HTR-8/SVneo (cell line): ENCODE measurements around the gene TOP1.

Experiments used
- DNase-seq: peaks from one replicate; pipeline ENCODE4 v3.0.0; 2011; ENCODE audit warnings: low spot score, mixed read lengths; ENCODE audit not compliant: insufficient read length
- FAIRE-seq: peaks from 2 replicates; lab custom pipeline; 2011; peaks lifted over from hg19 to GRCh38; lab: Jason Lieb, UNC

The TOP1 gene

DNA sequence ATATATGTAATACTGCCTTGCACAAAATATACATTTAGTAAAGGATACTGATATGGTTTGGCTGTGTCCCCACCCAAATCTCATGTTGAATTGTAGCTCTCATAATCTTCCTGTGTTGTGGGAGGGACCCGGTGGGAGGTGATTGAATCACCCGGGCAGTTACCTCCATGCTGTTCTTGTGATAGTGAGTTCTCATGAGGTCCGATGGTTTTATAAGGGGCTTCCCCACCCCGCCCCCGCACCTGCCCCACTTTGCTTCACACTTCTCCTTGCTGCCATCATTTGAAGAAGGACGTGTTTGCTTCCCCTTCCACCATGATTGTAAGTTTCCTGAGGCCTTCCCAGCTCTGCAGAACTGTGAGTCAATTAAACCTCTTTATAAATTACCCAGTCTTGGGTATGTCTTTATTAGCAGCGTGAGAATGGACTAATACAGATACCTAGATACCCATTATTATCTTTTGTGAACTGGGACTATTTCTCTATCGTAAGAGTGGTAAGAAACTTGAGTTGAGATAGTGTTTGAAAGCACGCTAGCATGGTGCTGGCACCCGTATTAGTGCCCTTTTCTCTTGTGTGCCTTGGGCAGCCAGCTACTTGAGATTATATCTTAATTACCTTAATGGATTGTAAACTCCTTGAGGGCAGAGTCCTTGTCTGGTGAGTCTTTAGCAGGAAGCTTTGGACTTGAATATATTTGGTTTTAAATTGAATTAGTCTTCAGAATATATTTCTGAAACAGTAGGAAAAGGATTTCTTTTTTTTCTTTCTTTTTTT, 25.6 kb downstream of the TOP1 start:
- no peak for DNase-seq
- no peak for FAIRE-seq

- DNase-seq, result no peak
- no peak for FAIRE-seq
Measured at GRCh38 chr20:41054847-41055230, 26.2 kb downstream of the TOP1 start.

- FAIRE-seq (no peak), DNase-seq (no peak)
Measured at GRCh38 chr20:41055679-41056078, 27.1 kb downstream of the TOP1 start.

DNA sequence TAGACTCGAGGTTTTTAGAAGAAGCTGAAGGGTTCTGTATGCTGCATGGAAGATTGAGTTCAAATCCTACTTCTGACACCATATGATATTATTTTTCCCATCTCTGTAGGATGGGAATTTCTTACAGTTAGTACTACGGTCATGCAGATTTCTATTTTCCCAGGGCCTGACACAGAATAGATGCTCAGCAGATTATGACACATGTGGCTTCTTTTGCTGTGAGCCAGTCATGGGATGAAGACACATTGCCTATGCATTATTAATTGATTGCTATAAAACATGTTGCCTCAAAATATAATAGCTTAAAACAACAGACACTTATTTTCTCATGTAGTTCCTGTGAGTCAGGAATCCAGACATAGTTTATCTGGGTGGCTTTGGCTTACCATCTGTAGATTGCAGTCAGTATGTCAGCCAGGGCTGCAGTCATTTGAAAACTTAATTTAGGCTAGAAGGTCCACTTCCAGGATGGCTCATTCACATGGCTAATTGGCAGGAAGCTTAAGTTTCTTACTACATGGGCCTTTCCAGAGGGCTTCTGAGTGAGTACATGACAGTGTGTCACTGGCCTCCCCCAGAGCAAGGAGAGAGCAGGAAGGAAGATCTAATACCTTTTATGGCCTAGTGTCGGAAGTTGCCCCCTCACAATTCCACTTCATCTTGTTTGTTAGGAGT, 29.5 kb downstream of the TOP1 start:
- FAIRE-seq, result peak; percentile 93
- DNase-seq, result peak; percentile 83

- no peak for DNase-seq
- no peak for FAIRE-seq
Measured at GRCh38 chr20:41058674-41059635, 30.3 kb downstream of the TOP1 start.

DNA sequence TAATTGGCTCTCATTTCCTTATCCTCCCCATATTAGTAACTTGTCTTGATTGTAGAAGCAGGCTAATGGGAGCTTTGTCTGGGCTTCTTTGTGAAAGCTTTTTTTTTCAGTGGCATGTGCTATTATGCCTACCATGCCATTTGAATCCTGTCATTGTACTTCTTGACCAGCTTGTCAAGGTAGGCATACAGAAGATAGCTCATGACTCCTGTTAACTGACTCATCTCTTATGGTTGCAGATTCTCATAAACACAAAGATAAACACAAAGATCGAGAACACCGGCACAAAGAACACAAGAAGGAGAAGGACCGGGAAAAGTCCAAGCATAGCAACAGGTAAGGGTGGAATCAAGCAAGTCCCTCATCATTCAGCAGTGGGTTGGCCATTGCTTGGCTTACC, 32.5 kb downstream of the TOP1 start:
- FAIRE-seq (no peak), DNase-seq (no peak)

GRCh38 chr20:41063442-41063841, 34.8 kb downstream of the TOP1 start:
- FAIRE-seq (no peak), DNase-seq (no peak)

DNA sequence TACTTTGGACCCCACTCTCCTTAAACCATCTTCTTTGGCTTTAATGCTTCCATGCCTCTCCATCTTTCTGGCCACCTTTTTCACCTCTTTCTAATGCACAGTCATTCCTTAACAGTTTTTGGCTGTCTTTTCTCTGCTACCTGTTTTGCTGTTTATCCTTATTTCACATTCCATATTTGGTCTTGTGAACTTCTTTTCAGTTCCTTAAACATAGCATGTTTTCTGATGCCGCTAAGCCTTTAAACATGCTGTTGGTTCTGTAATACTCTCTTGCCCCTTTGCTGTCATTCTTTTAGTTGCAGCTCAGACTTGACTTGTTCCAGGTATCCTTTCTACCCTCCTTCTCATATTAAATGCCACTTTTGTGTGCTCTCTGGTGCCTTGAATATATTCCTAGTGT, 35.8 kb downstream of the TOP1 start:
- no peak for FAIRE-seq
- no peak for DNase-seq

DNA sequence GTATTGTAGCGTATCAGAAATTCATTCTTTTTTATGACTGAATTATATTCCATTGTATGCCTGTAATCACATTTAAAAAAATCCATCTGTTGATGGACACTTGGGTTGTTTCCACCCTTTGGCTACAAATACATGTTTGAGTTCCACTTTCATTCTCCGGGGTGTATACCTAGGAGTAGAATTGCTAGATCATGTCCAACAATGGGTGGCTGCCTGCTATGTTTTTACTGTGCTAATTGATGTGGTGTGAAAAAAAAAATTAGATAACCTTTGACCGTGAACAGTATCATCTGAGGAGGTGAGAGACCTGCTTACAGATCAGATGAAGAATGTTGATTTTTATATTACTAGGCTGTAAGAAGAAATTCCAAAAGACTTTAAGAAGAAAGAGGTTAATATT, 37.1 kb downstream of the TOP1 start:
- FAIRE-seq (no peak), DNase-seq (no peak)

- FAIRE-seq (no peak), DNase-seq (no peak)
Measured at GRCh38 chr20:41068806-41069205, 40.2 kb downstream of the TOP1 start.

GRCh38 chr20:41072190-41072863, 43.7 kb downstream of the TOP1 start:
- no peak for FAIRE-seq
- peak; percentile 75 for DNase-seq

DNA sequence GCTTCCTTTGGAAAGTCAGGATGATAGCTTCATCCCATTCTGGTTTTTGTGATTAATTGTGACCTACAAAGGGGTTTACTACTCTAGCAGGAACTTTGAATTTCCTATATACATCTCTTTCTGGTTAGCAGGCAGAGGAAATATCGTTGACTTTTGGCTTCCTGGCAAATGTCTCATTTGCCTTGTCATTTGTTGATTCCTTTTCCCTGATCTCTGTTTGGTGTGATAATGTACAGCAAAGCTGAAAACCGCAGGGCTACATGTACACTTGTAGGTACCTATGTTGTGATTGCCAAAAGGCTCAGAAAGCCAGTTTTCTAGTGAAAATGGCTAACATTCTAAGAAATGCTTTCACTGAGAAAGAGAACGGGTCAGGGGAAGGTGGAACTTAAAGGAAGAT, 44.3 kb downstream of the TOP1 start:
- FAIRE-seq (no peak), DNase-seq (no peak)

- DNase-seq, result no peak
- FAIRE-seq, result no peak
Measured at GRCh38 chr20:41074441-41074840, 45.8 kb downstream of the TOP1 start.

- DNase-seq (no peak), FAIRE-seq (no peak)
Measured at GRCh38 chr20:41076776-41077175, 48.2 kb downstream of the TOP1 start.

GRCh38 chr20:41078329-41078728, 49.7 kb downstream of the TOP1 start:
- FAIRE-seq (peak; percentile 69), DNase-seq (peak; percentile 91)

- FAIRE-seq (no peak), DNase-seq (no peak)
Measured at GRCh38 chr20:41079066-41079465, 50.4 kb downstream of the TOP1 start.

DNA sequence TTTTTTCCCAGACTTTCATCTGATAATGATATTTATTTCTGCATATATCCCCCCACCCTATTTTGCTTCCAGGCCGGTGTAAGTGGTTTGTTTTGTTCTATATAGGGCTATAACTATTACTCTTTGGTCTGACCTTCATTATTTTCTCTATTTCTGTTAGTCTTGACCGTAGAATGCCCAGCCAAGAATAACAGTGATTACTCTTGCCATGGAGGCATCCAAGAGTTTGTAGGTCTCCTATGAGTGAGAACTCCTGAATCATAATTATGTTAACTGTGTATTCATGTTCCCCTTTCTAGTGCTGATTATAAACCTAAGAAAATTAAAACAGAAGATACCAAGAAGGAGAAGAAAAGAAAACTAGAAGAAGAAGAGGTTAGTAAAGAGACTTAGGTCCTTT, 52.2 kb downstream of the TOP1 start:
- DNase-seq (no peak), FAIRE-seq (no peak)

GRCh38 chr20:41081276-41081814, 52.7 kb downstream of the TOP1 start:
- no peak for FAIRE-seq

DNA sequence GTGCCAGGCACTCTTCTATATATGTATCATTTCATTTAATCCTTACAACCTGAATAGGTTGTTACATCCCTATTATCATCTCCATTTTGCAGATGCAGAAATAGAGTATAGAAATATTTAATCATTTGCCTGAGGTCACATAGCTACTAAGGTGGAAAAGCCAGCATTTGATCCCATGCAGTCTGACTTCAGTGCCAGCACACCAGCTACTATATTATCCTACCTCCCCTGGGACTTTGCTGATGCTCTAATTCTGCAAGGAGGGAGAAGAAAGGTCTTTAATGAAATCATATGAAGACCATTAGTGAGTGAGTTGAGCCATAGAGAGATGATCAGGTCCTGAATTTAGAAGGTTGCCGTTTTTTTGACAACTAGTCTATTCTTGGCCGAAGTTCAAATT, 53.7 kb downstream of the TOP1 start:
- FAIRE-seq, result no peak
- DNase-seq, result no peak

More at GRCh38 chr20:41081276-41081814, 52.7 kb downstream of the TOP1 start:
- DNase-seq, result no peak

DNA sequence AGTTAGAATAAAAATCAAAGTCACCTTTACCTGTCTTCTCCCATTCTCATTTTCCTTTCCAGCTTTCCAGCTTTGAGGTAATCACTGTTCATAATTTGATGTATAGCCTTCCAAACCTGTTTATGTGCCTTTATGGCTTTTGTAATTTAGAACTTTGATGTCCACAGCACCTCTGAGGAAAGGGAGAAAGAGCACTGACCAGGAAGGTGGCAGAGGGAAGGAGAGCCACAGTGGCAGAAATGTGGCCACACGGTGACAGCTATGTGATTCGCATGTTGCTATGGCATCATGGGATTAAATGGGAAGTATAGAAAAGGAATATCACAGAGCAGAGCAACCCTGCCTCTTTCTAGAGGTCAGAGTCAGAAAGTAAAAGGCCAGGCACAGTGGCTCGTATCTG, 57.0 kb downstream of the TOP1 start:
- no peak for DNase-seq
- FAIRE-seq, result no peak
